Activated B cell treated with CpG ODN at 0.5 μM for 24 hours (primary cell): ENCODE results near the gene NBAS. TPM values are rescaled to one million over a fixed set of nuclear protein-coding genes. Genes with fewer than 3 reads are reported as not detected.

Source experiments
- ATAC-seq: fragments of 200-7000 bp; cut with Tn5 transposase; one replicate; pipeline ENCODE4 v1.10.0; 2021; ENCODE audit warnings: low read depth, mild to moderate bottlenecking, moderate library complexity
- CTCF ChIA-PET: fragments of 350-600 bp; sonication (Branson Sonifier 250); formaldehyde crosslinking; loops from one replicate; lab custom pipeline; 2021; ENCODE audit warnings: antibody characterized with exemption; lab: Charles Lee
- POLR2A ChIA-PET: fragments of 350-600 bp; sonication (Branson Sonifier 250); formaldehyde crosslinking; loops from one replicate; lab custom pipeline; 2021; ENCODE audit warnings: antibody characterized with exemption; lab: Charles Lee
- DNase-seq: peaks from one replicate; pipeline ENCODE4 v3.0.0; 2022
- H3K27ac Mint-ChIP-seq: one replicate; pipeline ENCODE4 v1.8.0; 2020; ENCODE audit warnings: mixed read lengths
- H3K27me3 Mint-ChIP-seq: one replicate; pipeline ENCODE4 v1.8.0; 2021; ENCODE audit warnings: mixed read lengths
- H3K36me3 Mint-ChIP-seq: one replicate; pipeline ENCODE4 v1.8.0; 2021; ENCODE audit warnings: low read depth, mixed read lengths
- H3K4me1 Mint-ChIP-seq: one replicate; pipeline ENCODE4 v1.8.0; 2021; ENCODE audit warnings: mixed read lengths
- H3K4me3 Mint-ChIP-seq: one replicate; pipeline ENCODE4 v1.8.0; 2020; ENCODE audit warnings: mild to moderate bottlenecking, mixed read lengths
- H3K9me3 Mint-ChIP-seq: one replicate; pipeline ENCODE4 v1.8.0; 2020; ENCODE audit warnings: mixed read lengths
- intact Hi-C: fragments of 100-400 bp; cut with micrococcal nuclease; formaldehyde crosslinking; loops from one replicate; pipeline ENCODE4 v1.15.1; 2024
- total RNA-seq: library from RNA; stranded (reverse); gene quantifications from 2 replicates; pipeline ENCODE4 v1.2.3, GENCODE V29; 2022
- TF ChIP-seq, protein P1 (sequence below): fragments of 200-600 bp; IDR thresholded peaks from one replicate; pipeline ENCODE4 v1.8.0; 2022; ENCODE audit warnings: antibody characterized with exemption, mild to moderate bottlenecking

NBAS gene
- total RNA-seq, 1 donor from 2014 or later, result 40.1 TPM

DNA sequence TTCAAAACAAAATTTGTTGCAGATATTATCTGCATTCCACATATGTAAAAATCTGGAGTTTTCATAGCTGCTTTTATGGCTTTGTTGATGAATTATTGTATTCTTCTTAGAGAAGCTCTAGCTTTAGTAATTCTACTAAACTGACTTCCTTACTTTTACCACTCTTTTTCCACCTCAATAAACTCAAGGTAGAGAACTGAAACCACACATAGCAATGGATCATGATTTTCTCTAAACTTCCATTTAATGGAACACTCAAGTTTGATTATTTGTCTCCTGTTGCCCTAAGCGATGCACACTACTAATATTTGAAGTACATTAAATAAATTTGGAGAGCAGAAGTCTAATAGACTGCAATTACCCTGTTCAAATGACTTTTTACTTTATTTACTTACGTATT is 192.0 kb downstream of the NBAS start:
- intact Hi-C loops, result no loop called here
- Mint-ChIP-seq H3K27me3 (no peaks in the 10 kb centered on the region), H3K27ac (no peak overlapping the region), H3K4me3 (no peak overlapping the region), H3K36me3 (peaks cover 50% of the 10 kb centered on the region), H3K4me1 (peaks cover 20% of the 10 kb centered on the region), H3K9me3 (no peaks in the 10 kb centered on the region)
- ATAC-seq, result no peak
- DNase-seq, result no peak
- POLR2A ChIA-PET, result no interaction called here
- TF ChIP-seq, protein P1, sequence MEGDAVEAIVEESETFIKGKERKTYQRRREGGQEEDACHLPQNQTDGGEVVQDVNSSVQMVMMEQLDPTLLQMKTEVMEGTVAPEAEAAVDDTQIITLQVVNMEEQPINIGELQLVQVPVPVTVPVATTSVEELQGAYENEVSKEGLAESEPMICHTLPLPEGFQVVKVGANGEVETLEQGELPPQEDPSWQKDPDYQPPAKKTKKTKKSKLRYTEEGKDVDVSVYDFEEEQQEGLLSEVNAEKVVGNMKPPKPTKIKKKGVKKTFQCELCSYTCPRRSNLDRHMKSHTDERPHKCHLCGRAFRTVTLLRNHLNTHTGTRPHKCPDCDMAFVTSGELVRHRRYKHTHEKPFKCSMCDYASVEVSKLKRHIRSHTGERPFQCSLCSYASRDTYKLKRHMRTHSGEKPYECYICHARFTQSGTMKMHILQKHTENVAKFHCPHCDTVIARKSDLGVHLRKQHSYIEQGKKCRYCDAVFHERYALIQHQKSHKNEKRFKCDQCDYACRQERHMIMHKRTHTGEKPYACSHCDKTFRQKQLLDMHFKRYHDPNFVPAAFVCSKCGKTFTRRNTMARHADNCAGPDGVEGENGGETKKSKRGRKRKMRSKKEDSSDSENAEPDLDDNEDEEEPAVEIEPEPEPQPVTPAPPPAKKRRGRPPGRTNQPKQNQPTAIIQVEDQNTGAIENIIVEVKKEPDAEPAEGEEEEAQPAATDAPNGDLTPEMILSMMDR, result no peak
- CTCF ChIA-PET, result no interaction called here

DNA sequence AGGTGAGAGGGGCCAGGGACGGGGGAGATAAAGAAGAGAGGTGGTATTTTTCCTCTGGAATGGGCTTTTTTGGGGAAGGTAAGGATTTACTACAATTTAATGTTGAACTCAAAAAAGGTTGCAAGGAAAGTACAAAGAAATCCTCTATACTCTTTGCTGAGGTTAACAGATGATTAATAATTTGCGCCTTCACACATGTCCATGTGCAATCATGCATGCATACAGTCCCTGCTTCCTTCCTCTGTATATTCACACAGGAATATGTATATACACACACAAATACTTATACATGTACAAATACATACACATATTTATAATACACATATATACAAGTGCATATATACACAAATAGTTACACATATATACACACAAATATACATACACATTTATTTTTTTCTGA is 193.4 kb downstream of the NBAS start:
- ATAC-seq (no peak), DNase-seq (no peak)
- ChIA-PET POLR2A (no interaction called here), CTCF (no interaction called here)
- H3K27ac Mint-ChIP-seq, result no peak overlapping the region
- no peak overlapping the region for H3K4me3 Mint-ChIP-seq
- H3K27me3 Mint-ChIP-seq, result no peaks in the 10 kb centered on the region
- TF ChIP-seq, protein P1, result no peak
- no peaks in the 10 kb centered on the region for H3K9me3 Mint-ChIP-seq
- peaks cover 46% of the 10 kb centered on the region for H3K36me3 Mint-ChIP-seq
- peaks cover 23% of the 10 kb centered on the region for H3K4me1 Mint-ChIP-seq
- intact Hi-C loops, result no loop called here

DNA sequence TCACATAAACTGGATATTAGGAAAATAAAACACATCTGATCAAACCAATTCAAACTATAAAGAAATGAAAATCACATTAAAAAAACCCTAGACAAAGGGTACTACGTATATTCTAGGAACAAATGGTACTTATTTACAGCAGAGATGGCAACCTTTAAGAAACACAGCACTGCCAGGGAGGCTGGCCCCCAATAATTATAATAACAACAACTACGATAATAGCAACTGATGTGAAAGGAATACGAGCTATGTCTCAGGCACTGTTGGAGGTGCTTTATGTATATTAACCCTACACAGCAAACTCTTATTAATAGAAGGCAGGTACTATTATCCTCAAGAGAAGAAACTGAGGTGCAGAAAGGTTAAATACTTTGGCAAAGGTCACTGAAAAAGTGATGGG is 193.9 kb downstream of the NBAS start:
- Mint-ChIP-seq H3K9me3 (no peaks in the 10 kb centered on the region), H3K4me1 (peaks cover 23% of the 10 kb centered on the region), H3K27me3 (no peaks in the 10 kb centered on the region), H3K4me3 (no peak overlapping the region), H3K27ac (no peak overlapping the region), H3K36me3 (peaks cover 44% of the 10 kb centered on the region)
- POLR2A ChIA-PET, result no interaction called here
- CTCF ChIA-PET, result no interaction called here
- DNase-seq (no peak), ATAC-seq (no peak)
- intact Hi-C loops, result no loop called here
- TF ChIP-seq, protein P1, result no peak

DNA sequence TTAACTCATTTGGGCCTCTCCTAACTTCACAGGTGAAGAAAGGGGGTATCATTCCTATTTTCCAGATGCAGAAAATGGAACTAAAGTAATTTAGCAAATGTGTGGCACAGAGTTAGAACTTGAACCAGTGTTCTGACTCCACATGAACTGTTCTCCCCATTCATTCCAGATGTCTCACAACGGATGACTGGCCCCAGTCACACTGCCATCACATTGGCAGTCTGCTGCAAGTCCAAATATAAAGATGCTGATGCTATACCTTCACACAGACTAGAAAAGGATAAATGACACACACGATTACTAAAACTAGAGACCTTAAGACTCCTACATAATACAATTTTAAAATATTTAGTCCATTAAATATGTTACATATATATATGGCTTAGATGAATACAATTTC is 195.7 kb downstream of the NBAS start:
- ChIA-PET POLR2A (no interaction called here), CTCF (no interaction called here)
- H3K9me3 Mint-ChIP-seq, result no peaks in the 10 kb centered on the region
- DNase-seq (no peak), ATAC-seq (no peak)
- TF ChIP-seq, protein P1, result no peak
- peaks cover 23% of the 10 kb centered on the region for H3K4me1 Mint-ChIP-seq
- H3K36me3 Mint-ChIP-seq, result peaks cover 37% of the 10 kb centered on the region
- H3K4me3 Mint-ChIP-seq, result no peak overlapping the region
- intact Hi-C loops, result no loop called here
- H3K27me3 Mint-ChIP-seq, result no peaks in the 10 kb centered on the region
- no peak overlapping the region for H3K27ac Mint-ChIP-seq

DNA sequence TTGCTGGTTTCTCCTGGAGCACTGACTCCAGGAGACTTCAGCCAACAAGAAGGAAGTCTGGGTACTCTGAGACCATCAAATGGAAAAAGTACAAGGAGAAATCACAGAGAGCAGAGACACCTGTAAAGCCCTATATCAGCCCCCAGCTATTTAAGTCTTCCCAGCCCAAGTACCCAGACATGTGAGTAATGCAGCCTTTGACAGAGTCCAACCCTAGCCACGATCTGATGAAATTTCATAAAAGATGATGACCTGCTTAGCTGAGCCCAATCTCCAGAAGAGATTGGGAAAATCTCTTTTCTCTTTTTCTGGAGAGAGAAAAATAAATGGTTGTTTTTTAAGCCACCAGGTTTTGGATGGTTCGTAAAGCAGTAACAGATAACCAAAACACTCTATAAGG is 196.6 kb downstream of the NBAS start:
- POLR2A ChIA-PET, result no interaction called here
- CTCF ChIA-PET, result no interaction called here
- Mint-ChIP-seq H3K9me3 (no peaks in the 10 kb centered on the region), H3K27me3 (no peaks in the 10 kb centered on the region), H3K4me1 (peaks cover 17% of the 10 kb centered on the region), H3K36me3 (peaks cover 37% of the 10 kb centered on the region), H3K27ac (no peak overlapping the region), H3K4me3 (no peak overlapping the region)
- intact Hi-C loops, result no loop called here
- no peak for DNase-seq
- TF ChIP-seq, protein P1, result no peak
- no peak for ATAC-seq
